Fibroblast of skin of scalp (primary cell): ENCODE results near the gene YIPF4. TPM values are rescaled to one million over a fixed set of nuclear protein-coding genes. Genes with fewer than 3 reads are reported as not detected.
A peak's percentile ranks its signal among the peaks of the same experiment; 100 is the strongest.
"Not testable (repeated sequence)": the region's sequence is repeated elsewhere in the genome, so short reads cannot be mapped to it uniquely, and the experiment has no call there.

Experiments used
- DNase-seq: peaks from one replicate; pipeline ENCODE4 v3.0.0-alpha.2; 2013
- polyA plus RNA-seq, 2 experiments: library from polyadenylated mRNA; unstranded; fragments of 120-200 nt; gene quantifications; one replicate each; pipeline ENCODE4 v1.2.1, GENCODE V29; 2013; ENCODE audit not compliant: insufficient read length in 2 of 2

The YIPF4 gene
- 48.1 TPM for polyA plus RNA-seq (2013, experiment 1 of 2; ENCODE audit: insufficient read length)
- polyA plus RNA-seq (2013, experiment 2 of 2; ENCODE audit: insufficient read length), result 56.2 TPM

GRCh38 chr2:32277674-32278477 is at the start of gene YIPF4:
Gene YIPF4 (plus strand): TSS chr2:32277904. CDS start chr2:32278156, 252 bp downstream.
- peak; percentile 95 for DNase-seq

DNA sequence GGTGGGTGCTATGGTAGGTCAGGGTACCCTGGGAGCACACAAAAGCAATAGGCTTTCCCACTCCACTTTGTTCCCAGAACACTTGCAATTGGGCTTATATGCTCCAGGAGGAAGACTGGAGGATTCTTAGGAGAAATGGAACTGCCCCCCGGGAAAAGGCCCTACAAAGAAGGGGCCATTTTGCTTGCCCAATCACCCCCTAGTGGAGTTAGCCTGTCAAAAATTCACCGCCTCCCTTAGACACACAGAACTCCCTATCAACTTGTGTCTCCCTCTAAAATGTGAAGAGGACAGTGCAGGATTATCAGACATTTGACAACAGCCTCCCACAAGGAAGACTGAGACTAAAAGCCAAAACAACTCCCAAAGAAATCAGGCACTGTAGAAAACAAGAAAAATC is 49.5 kb upstream of the YIPF4 start:
- no peak for DNase-seq

- no peak for DNase-seq
Observed at GRCh38 chr2:32229635-32230034, 48.1 kb upstream of the YIPF4 start.

DNA sequence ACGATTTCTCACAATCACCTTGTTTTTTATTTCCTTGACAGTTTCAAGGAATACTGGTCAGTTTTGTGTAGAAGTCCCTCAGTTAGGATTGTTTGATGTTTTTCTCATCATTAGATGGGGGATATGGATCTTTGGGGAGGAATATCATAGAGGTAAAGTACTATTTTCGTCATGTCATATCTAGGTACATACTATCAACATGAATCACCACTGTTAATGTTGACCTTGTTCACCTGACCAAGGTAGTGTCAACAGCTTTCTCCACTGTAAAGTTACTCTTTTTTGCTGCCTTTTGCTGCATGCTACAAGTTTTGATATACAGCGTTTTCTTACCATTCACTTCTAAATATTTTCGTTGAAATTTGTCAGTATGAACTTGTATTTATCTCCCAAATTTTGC is 45.7 kb upstream of the YIPF4 start:
- no peak for DNase-seq

DNA sequence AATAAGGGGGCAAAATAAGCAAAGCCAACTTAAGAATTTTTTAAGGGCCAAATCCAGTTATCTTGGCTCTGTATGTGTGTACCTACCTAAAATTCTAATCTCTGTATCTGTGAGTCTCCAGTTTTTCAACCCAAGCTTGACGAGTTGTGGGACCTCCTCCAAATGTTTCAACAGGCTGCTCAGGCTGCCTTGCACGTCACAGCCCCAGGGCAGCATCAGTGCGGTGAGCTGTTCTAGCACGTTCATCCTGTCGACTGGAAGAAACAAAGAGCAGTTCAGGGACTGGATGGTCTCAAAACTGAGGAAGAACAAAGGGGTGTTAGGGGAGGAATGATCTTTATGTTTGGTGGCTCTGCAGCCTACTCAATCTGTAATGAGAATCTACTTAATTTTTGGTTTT is 42.4 kb upstream of the YIPF4 start:
- no peak for DNase-seq

DNA sequence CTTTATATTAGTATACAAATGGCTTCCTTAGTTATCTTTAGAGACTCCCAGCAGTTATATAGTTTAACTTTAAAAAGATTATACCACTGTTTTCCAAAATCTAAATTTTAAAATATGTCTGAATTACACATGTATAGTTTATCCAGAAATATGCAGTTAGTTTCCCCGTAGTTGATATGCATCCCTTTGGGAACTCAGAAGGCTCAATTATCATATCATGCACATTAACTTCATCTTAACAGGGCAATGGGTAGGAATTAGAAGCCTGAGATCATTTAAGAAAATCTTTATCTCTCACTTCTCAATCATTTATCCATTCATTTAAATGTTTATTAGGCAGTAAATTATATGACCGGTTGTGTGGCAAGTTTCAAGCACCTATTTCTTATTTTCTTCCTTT is 40.2 kb upstream of the YIPF4 start:
- DNase-seq, result no peak

GRCh38 chr2:32237996-32238395 is 39.7 kb upstream of the YIPF4 start:
- no peak for DNase-seq

- DNase-seq, result no peak
Observed at GRCh38 chr2:32242331-32242730, 35.4 kb upstream of the YIPF4 start.

DNA sequence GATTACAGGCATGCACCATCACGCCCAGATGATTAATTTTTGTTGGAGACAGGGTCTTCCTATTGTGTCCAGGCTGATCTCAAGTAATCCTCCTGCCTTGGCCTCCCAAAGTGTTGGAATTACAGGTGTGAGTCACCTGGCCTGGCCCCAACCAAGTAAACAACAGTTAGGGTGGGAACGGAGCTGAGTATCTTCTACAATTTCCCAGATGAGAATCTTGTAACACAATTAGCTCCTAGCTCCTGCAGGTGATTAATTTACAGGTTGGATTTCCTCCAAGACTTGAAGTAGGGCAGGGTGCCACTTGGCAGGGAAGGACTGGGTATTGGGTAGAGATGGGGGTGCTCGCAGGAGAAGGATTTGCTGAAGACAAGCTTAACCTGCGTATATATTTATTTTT is 30.8 kb upstream of the YIPF4 start:
- DNase-seq, result no peak

- DNase-seq, result no peak
Observed at GRCh38 chr2:32248299-32248698, 29.4 kb upstream of the YIPF4 start.

- no peak for DNase-seq
Observed at GRCh38 chr2:32249731-32250236, 27.9 kb upstream of the YIPF4 start.

DNA sequence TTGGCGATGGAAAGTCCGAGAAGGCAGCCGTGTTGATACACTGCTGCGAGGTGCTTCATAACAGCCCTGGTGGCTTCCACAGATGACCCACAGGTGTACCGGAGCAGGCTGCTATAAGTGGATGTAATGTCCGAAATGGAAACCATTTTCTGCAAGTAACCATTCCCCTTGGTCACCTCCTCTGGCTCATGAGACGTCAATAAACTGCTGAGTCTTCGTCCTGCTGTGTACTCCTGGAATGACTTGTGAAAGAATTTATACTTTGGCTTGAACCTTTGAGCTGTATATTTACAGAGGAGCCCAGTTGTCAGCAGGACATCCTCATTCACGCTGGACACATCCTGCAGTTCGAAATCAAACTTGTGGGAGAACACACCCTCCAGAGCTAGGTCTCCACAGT is 27.4 kb upstream of the YIPF4 start:
- DNase-seq, result no peak

DNA sequence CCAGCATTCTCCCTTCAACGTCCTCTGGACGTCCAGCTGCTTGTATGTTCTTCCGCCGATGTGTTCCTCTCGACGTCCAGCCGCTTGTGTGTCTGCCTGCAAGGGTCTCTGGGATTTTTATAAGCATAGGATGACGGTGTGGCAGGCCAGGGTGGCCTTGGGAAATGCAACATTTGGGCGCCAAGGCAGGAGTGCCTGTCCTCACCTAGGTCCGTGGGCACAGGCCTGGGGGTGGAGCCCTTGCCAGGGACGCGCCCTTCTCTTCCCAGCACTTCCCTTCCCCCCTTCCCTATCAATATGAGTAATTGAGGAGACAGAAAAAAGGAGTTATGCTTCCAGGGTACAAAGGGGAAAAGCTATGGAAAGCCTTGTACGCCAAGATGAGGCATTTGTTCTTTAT is 19.5 kb upstream of the YIPF4 start:
- DNase-seq, result no peak

GRCh38 chr2:32260376-32260775 is 17.3 kb upstream of the YIPF4 start:
- DNase-seq, result no peak

GRCh38 chr2:32262105-32262504 is 15.6 kb upstream of the YIPF4 start:
- DNase-seq, result no peak

- DNase-seq, result no peak
Observed at GRCh38 chr2:32264422-32265105, 13.1 kb upstream of the YIPF4 start, which contains the start of gene NLRC4. Gene NLRC4 (minus strand): TSS chr2:32264886. CDS start chr2:32256775, 8,111 bp downstream.

- no peak for DNase-seq
Observed at GRCh38 chr2:32271063-32271462, 6.6 kb upstream of the YIPF4 start.

GRCh38 chr2:32272279-32272678 is 5.4 kb upstream of the YIPF4 start:
- no peak for DNase-seq

DNA sequence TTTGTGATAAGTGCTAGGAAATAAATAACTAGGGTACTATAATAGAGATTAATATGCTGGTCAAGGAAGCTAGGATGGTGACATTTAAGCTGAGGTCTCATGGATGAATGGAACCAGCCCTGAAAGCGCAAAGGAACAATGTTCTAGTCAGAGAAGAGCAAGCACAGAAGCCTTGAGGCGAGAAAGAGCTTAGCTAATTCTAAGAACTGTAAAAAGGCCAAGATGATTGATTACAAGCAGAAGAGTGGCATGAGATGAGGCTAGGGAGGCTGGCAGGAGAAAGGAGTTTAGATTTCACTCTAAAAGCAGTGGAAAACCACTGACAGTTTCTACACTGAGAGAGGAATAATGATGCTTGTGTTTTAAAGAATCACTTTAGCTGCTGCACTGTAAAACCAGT is 3.4 kb upstream of the YIPF4 start:
- DNase-seq, result no peak

GRCh38 chr2:32275790-32276189 is 1.9 kb upstream of the YIPF4 start:
- DNase-seq, result not testable (repeated sequence)

DNA sequence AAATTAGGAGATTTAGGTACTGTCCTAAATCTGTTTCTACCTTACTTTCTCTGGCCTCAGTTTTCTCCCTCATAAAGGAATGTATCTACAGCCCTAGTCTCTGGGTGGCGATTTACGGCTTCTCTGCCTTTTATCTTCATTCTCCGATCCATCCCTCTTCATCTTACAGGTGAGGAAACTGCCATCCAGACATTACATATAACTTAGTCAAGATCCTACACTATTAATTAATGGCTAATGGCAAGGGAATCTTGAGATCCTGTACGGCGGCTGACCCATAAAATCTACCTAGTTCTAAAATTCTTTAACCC is 386 bp upstream of the YIPF4 start:
- DNase-seq, result no peak

GRCh38 chr2:32278478-32278853 is 762 bp downstream of the YIPF4 start:
- DNase-seq, result no peak

- DNase-seq, result no peak
Observed at GRCh38 chr2:32284321-32284720, 6.6 kb downstream of the YIPF4 start.
